HG03520 (cell line): ENCODE data around the gene C10orf95.

Experiments
- ATAC-seq: cut with Tn5 transposase; IDR thresholded peaks from one replicate; pipeline ENCODE4 v1.9.1; 2021; ENCODE audit warnings: mild to moderate bottlenecking, moderate library complexity; ENCODE audit not compliant: unreplicated experiment

C10orf95 gene

GRCh38 chr10:102405108-102405571 is 46.2 kb downstream of the C10orf95 start:
- ATAC-seq, result no peak

- ATAC-seq, result no peak
These were observed 46.8 kb downstream of the C10orf95 start for GRCh38 chr10:102404361-102405107.

GRCh38 chr10:102403115-102403514 is 48.2 kb downstream of the C10orf95 start:
- ATAC-seq, result no peak

GRCh38 chr10:102402512-102402896 is 48.8 kb downstream of the C10orf95 start:
- no peak for ATAC-seq

- no peak for ATAC-seq
These were observed 49.4 kb downstream of the C10orf95 start for GRCh38 chr10:102401735-102402511.

GRCh38 chr10:102401342-102401654 is 50.0 kb downstream of the C10orf95 start:
- ATAC-seq, result no peak

- no peak for ATAC-seq
These were observed 50.6 kb downstream of the C10orf95 start for GRCh38 chr10:102400598-102401341.

- ATAC-seq, result no peak
These were observed 51.3 kb downstream of the C10orf95 start for GRCh38 chr10:102400076-102400475.
